GM12873 (cell line): ENCODE results near the gene EVPL.

ENCODE experiments used
- TF ChIP-seq, protein P1 (sequence below): IDR thresholded peaks from 2 replicates; pipeline ENCODE4 v1.5.1; 2012; ENCODE audit warnings: low read depth, mild to moderate bottlenecking, moderate library complexity, low read length, control low read depth; ENCODE audit not compliant: insufficient read depth; ENCODE audit errors: missing control alignments

EVPL gene

DNA sequence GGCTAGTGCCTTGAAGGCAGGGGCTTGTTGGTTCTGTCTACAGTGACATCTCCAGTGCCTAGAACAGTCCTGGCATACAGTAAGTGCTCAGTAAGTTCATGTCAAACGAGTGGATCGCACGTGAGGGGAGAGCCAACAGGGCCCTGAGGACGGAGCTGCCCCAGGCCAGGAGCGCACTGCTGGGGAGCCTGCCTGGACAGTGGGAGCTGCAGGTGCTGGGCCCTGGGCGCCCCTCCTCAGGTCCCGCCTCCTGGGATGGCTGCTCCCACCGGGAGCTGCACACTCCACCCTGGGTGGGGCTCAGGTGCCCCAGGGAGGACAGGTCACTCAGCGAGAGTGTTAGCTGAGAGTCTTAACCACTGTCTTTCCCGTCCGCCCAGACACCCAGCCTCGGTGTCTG, 1.8 kb downstream of the EVPL start:
- TF ChIP-seq, protein P1, sequence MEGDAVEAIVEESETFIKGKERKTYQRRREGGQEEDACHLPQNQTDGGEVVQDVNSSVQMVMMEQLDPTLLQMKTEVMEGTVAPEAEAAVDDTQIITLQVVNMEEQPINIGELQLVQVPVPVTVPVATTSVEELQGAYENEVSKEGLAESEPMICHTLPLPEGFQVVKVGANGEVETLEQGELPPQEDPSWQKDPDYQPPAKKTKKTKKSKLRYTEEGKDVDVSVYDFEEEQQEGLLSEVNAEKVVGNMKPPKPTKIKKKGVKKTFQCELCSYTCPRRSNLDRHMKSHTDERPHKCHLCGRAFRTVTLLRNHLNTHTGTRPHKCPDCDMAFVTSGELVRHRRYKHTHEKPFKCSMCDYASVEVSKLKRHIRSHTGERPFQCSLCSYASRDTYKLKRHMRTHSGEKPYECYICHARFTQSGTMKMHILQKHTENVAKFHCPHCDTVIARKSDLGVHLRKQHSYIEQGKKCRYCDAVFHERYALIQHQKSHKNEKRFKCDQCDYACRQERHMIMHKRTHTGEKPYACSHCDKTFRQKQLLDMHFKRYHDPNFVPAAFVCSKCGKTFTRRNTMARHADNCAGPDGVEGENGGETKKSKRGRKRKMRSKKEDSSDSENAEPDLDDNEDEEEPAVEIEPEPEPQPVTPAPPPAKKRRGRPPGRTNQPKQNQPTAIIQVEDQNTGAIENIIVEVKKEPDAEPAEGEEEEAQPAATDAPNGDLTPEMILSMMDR: no peak

DNA sequence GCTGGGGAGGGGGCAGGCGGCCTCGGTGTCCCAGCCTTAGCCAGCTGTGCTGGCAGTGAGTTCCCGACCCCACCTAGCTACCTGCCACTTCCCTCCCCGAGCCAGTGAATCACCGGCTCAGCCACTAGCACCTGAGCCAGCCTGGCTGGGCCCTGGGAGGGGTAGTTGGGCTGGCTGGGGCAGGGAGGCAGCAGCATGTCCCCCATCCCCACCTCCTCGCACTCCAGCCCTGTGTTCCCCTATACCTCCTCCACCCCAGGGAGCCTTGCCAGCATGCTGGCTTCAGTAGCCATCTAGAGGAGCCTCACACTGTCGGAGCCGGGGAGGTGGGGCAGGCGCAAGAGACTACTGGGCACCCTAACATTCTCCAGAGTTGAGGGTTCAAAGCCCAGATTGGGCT, 2.8 kb downstream of the EVPL start:
- TF ChIP-seq, protein P1: no peak

DNA sequence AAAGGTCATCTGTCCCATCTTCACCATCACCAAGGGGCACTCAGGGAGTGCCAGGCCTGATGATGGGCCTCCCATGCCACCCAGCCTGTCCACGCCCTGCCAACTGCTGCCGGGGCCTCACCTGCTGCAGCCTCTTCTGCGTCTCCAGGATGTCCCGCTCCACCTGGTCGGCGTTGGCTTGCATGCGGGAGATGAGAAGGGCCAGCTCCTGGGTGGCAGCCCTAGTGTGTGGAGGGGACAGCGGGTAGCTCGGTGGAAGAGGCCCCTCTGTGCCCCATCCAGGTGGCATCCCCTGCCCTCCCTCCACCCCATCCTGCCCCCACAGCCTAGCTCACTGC, 3.2 kb downstream of the EVPL start:
- TF ChIP-seq, protein P1: no peak

DNA sequence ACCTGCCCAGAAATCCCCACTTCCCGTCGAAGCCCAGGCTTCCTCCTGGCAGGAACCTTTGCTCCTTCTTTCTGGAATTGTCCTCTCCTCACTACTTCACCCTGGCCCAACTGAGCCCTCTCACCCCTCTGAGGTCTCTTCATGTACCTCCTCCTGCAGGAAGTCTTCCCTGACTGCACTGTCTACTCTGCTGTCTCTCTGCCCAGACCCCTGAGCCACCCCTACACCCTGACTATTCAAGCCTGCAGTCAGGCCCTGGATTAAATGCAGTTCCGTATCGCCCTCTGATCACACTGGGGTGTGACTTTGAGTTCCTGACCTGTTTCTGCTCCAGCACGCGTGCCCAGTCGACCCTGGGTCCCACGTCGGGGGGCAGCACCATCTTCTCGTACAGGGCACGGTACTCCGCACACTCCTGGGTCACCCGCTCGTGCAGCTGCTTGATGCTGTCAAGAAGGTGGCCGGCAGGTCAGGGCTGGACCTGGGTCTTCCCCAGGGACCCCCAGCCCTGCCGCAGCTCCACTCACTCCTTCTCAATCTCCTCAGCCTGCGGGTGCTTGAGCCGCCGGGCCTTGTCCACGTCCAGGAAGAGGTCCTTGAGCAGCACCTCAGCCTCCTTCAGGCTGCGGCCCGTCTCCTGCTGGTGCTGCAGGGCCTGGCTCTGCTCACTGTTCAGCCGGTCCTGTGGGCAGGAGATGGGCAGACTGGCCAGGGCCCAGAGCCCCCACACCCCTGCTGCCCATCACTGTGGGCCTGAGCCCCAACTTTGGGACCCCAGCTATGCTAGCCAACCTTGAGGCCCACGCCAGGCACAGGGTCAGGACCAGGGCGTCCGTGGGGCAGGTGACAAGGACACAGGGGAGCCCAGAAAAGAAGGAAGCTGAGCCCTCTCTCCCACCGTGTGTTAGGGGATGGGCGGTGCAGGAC, 3.9 kb downstream of the EVPL start:
- TF ChIP-seq, protein P1: no peak

DNA sequence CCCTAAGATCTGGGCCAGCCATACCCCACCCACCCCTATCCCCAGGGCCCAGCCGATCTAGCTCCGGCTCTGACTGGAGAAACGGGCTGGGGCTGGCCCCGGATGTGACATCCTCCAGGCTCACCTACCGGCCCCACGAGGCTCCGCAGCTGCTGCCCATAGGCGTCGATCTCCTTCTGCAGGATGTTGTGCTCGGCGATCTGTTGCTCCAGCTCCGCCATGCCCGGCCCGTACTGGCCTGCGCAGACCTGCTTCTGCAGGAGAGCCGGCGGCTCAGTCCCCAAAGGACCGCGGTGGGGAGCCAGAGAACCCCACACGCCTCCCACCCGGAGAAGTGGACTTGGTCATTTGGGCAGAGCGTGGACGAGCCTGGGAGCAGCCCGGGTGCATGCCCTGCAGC, 4.8 kb downstream of the EVPL start:
- TF ChIP-seq, protein P1: no peak

DNA sequence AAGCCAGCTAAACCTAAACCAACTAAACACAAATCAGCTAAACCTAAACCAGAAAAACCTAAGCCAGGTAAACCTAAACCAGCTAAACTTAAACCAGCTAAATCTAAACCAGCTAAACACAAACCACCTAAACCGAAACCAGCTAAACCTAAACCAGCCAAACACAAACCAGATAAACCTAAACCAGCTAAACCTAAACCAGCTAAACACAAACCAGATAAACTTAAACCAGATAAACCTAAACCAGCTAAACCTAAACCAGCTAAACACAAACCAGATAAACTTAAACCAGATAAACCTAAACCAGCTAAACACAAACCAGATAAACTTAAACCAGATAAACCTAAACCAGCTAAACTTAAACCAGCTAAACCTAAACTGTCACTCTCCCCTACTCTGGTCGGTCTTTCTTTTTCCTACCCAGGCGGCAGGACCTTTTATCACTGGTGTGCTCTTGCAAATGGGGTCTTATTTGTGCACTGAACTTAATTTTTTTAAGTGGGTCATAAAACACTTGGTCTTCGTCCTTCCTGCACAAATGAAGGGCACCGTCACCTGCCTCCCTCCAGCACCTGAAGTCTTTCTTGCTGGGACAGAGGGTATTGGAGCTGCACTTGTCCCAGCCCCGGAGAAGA, 7.2 kb downstream of the EVPL start:
- TF ChIP-seq, protein P1: no peak

DNA sequence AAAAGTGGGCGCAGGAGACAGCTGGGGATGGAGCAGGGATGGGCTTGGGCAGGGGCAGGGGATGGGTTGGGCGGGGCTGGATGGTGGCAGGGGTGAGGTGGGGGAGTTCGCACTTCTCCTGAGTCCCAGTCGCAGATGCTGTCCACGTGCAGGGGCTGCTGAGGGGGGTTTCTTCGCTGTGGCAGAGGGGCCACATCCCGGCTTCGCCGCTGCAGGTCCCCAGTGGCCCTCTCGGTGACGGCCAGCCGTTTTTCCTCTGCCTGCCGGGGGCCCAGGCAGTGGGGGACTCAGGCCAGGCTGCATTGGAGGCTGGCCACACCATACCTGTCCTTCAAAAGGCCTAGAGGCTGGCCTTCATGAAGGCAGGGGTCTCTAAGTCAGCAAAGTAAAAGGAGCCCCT, 8.3 kb downstream of the EVPL start:
- TF ChIP-seq, protein P1: no peak
